Fibroblast of lung (primary cell): ENCODE measurements around the gene DPEP1. TPM values are rescaled to one million over a fixed set of nuclear protein-coding genes. Genes with fewer than 3 reads are reported as not detected.

ENCODE experiments used
- DNase-seq, 2 donors: peaks; one replicate each; pipeline versions ENCODE4 v3.0.0 to v3.0.0-alpha.2; 2010; ENCODE audit warnings: low read depth in 2 of 2
- H2AFZ ChIP-seq: 2 replicates; pipeline ENCODE4 v1.5.1; 2012; ENCODE audit warnings: low read length, control low read depth, inconsistent platforms
- H3K27ac ChIP-seq: 2 replicates; pipeline ENCODE4 v1.5.1; 2011; ENCODE audit warnings: low read length, control low read depth; ENCODE audit not compliant: insufficient read depth
- H3K27me3 ChIP-seq: 2 replicates; pipeline ENCODE4 v1.5.1; 2011; ENCODE audit warnings: mild to moderate bottlenecking, low read length; ENCODE audit not compliant: control insufficient read depth, insufficient read depth
- H3K36me3 ChIP-seq: 2 replicates; pipeline ENCODE4 v1.5.1; 2011; ENCODE audit warnings: low read length; ENCODE audit not compliant: control insufficient read depth, insufficient read depth
- H3K4me1 ChIP-seq: 2 replicates; pipeline ENCODE4 v1.5.1; 2011; ENCODE audit warnings: low read length; ENCODE audit not compliant: control insufficient read depth, insufficient read depth; ENCODE audit errors: extremely low read depth
- H3K4me2 ChIP-seq: 2 replicates; pipeline ENCODE4 v1.5.1; 2011; ENCODE audit warnings: low read length, control low read depth; ENCODE audit not compliant: insufficient read depth; ENCODE audit errors: extremely low read depth
- H3K4me3 ChIP-seq, 4 experiments: fragments of 200-600 bp in 1 of 4; sonication (generic) in 1 of 4; replicated peaks in 1 of 4; 2 replicates each; pipeline ENCODE4 v1.5.1; 2011 to 2016; ENCODE audit warnings: low read length in 4 of 4, low read depth in 3 of 4, mild to moderate bottlenecking in 3 of 4, control low read depth in 2 of 4, inconsistent platforms in 1 of 4, mixed read lengths in 1 of 4; ENCODE audit not compliant: insufficient read depth in 1 of 4; ENCODE audit errors: control extremely low read depth in 1 of 4
- H3K79me2 ChIP-seq: 2 replicates; pipeline ENCODE4 v1.5.1; 2012; ENCODE audit warnings: mild to moderate bottlenecking, low read length, inconsistent platforms; ENCODE audit not compliant: control insufficient read depth, insufficient read depth
- H3K9ac ChIP-seq: 2 replicates; pipeline ENCODE4 v1.5.1; 2011; ENCODE audit warnings: mild to moderate bottlenecking, low read length, control low read depth; ENCODE audit not compliant: insufficient read depth
- H3K9me3 ChIP-seq: 2 replicates; pipeline ENCODE4 v1.5.1; 2012; ENCODE audit warnings: low read depth, low read length; ENCODE audit not compliant: control insufficient read depth, insufficient read depth
- H4K20me1 ChIP-seq: 2 replicates; pipeline ENCODE4 v1.5.1; 2011; ENCODE audit warnings: low read length; ENCODE audit not compliant: control insufficient read depth, insufficient read depth; ENCODE audit errors: extremely low read depth
- CTCF ChIP-seq, 2 donors: IDR thresholded peaks in 1 of 2; conservative IDR thresholded peaks in 1 of 2; 1 replicate in 1 of 2; 2 replicates in 1 of 2; pipeline ENCODE4 v1.5.1; 2011 to 2012; ENCODE audit warnings: low read length in 2 of 2, control low read depth in 1 of 2, inconsistent platforms in 1 of 2, low read depth in 1 of 2, mild to moderate bottlenecking in 1 of 2
- EZH2 ChIP-seq: IDR thresholded peaks from 2 replicates; pipeline ENCODE4 v1.5.1; 2012; ENCODE audit warnings: low read length, control low read depth, mild to moderate bottlenecking; ENCODE audit errors: missing control alignments
- polyA plus RNA-seq, 2 donors: library from polyadenylated mRNA; depleted of rRNA in 1 of 2; stranded (reverse) in 1 of 2; unstranded in 1 of 2; fragments of >200 nt; gene quantifications; 2 replicates each; pipeline ENCODE4 v1.2.1, GENCODE V29; 2011 to 2012; ENCODE audit warnings: missing spikeins in 1 of 2
- total RNA-seq: library from RNA; depleted of rRNA; stranded (reverse); fragments of >200 nt; gene quantifications from 2 replicates; pipeline ENCODE4 v1.2.1, GENCODE V29; 2014

DPEP1 gene
- total and polyA plus RNA-seq, 2 donors (not counting 1 experiment from before 2014, with no cell fraction given): 0.17 TPM; not detected in 1

GRCh38 chr16:89581861-89582563, 31.4 kb upstream of the DPEP1 start:
- Histone ChIP-seq H3K27ac (peak overlapping the region; percentile 83), H3K9me3 (peaks cover 2% of the 10 kb centered on the region), H3K4me2 (no peak overlapping the region), H2AFZ (no peak overlapping the region), H3K9ac (peak overlapping the region; percentile 52), H3K4me1 (peaks cover 17% of the 10 kb centered on the region), H3K4me3 (no peak overlapping the region), H4K20me1 (no peaks in the 10 kb centered on the region), H3K36me3 (peaks cover 8% of the 10 kb centered on the region), H3K27me3 (no peaks in the 10 kb centered on the region), H3K79me2 (peaks cover 1% of the 10 kb centered on the region)
- DNase-seq: peak; percentile 65 to 93
- no peak for TF ChIP-seq EZH2
- no peak for TF ChIP-seq CTCF (conservative IDR thresholded peaks at IDR 0.05 in 1 of 2, IDR thresholded peaks at IDR 0.05 in 1 of 2; ENCODE audit: low read depth in 1 of 2, low read length in 2 of 2)

GRCh38 chr16:89582614-89583196, 30.7 kb upstream of the DPEP1 start:
- Histone ChIP-seq H3K4me2 (no peak overlapping the region), H3K27me3 (no peaks in the 10 kb centered on the region), H3K79me2 (no peaks in the 10 kb centered on the region), H3K9me3 (peaks cover 2% of the 10 kb centered on the region), H2AFZ (no peak overlapping the region), H3K36me3 (peaks cover 8% of the 10 kb centered on the region), H3K4me3 (no peak overlapping the region), H3K27ac (peak overlapping the region; percentile 83), H3K9ac (peak overlapping the region; percentile 52), H4K20me1 (no peaks in the 10 kb centered on the region), H3K4me1 (peaks cover 17% of the 10 kb centered on the region)
- TF ChIP-seq EZH2: no peak
- no peak for TF ChIP-seq CTCF (conservative IDR thresholded peaks at IDR 0.05 in 1 of 2, IDR thresholded peaks at IDR 0.05 in 1 of 2; ENCODE audit: low read depth in 1 of 2, low read length in 2 of 2)
- DNase-seq: no peak

- Histone ChIP-seq H3K4me3 (no peak overlapping the region), H3K4me2 (no peak overlapping the region), H2AFZ (no peak overlapping the region), H3K27ac (no peak overlapping the region), H3K4me1 (peaks cover 17% of the 10 kb centered on the region), H3K36me3 (peaks cover 8% of the 10 kb centered on the region), H4K20me1 (no peaks in the 10 kb centered on the region), H3K9ac (no peak overlapping the region), H3K27me3 (no peaks in the 10 kb centered on the region), H3K79me2 (no peaks in the 10 kb centered on the region), H3K9me3 (peaks cover 2% of the 10 kb centered on the region)
- DNase-seq: no peak
- TF ChIP-seq EZH2: no peak
These were observed 30.1 kb upstream of the DPEP1 start for GRCh38 chr16:89583197-89583894.
